ENCODE measurements around the gene FGD6. TPM values are rescaled to one million over a fixed set of nuclear protein-coding genes. Genes with fewer than 3 reads are reported as not detected.

FGD6 gene
- 1 to 10 TPM in 1 of 3 donors, under 1 TPM in 1, not detected in 1; 0.23 to 1.0 TPM for polyA plus RNA-seq

DNA sequence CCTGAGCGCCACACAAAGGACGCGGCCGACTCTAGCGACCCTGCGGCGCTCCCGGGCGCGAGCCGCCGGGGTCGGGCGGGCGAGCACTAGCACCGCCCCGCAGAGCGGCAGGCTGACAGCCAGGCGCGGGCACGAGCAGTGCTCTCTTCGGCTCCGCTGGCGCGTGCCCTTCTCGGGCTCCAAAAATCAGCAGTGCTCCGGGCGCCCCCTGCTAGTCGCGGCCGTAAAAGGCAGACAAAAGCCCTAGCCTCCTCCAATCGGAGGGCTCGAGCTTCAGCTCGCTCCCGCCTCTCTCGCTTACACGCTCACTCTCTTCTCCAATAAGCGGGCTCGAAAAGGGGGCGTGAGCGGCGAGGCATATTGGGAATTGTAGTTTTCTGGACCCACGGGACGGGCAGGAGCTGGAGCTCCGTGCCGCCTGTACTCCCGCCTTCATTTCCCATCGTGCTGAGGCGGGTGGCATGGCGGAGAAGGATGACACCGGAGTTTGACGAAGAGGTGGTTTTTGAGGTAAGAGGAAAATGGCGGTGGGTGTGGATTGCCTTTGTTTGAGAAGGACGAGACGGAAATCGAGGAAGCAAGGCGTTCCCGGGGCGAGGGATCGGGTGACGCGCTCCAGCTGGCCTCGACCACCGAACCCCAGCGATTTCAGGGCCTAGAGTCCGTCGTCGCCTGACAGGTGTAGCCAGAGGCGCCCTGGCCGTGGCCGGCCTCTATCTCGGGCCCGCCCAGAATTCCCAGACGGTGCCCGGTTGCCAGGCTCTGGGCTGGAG is at the start of gene FGD6, which contains the start of gene VEZT:
Gene FGD6, minus strand, starts transcription at position 91 of the 773 bp plus-strand sequence. CDS start 227 bp downstream, outside the sequence.
Gene VEZT, plus strand, starts transcription at position 431 of the 773 bp plus-strand sequence. Its CDS starts 44 bp downstream, at position 475.
- Mint-ChIP-seq H3K27me3 (ENCODE audit: low read depth in 3 of 3) (peaks cover 0 to 2% (median 0%) of the 10 kb centered on the region in 3 donors), H3K9me3 (no peaks in the 10 kb centered on the region), H3K36me3 (no peaks in the 10 kb centered on the region), H3K4me3 (peak within 1 kb of the TSS; percentile 94 to 100 (median 97)), H3K4me1 (peaks cover 23 to 33% of the 10 kb centered on the region in 2 donors), H3K27ac (peak within 1 kb of the TSS; percentile 82 to 98 (median 96))
- DNase-seq = peak; percentile 96 to 97 (median 97)

DNA sequence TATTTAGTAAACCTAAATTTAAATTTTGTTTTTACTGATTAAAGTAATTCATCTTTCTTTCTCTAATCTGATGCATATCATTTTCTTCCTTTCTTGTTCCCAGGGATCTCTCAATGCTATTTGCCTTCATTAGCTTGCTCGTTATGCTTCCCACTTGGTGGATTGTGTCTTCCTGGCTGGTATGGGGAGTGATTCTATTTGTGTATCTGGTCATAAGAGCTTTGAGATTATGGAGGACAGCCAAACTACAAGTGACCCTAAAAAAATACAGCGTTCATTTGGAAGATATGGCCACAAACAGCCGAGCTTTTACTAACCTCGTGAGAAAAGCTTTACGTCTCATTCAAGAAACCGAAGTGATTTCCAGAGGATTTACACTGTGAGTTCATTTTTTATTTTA is 49.0 kb upstream of the FGD6 start:
- Mint-ChIP-seq H3K4me3 (no peak overlapping the region), H3K36me3 (peaks cover 4 to 13% (median 8%) of the 10 kb centered on the region in 3 donors), H3K4me1 (no peaks in the 10 kb centered on the region), H3K27me3 (ENCODE audit: low read depth in 3 of 3) (no peaks in the 10 kb centered on the region), H3K27ac (no peak overlapping the region), H3K9me3 (no peaks in the 10 kb centered on the region)
- no peak for DNase-seq

DNA sequence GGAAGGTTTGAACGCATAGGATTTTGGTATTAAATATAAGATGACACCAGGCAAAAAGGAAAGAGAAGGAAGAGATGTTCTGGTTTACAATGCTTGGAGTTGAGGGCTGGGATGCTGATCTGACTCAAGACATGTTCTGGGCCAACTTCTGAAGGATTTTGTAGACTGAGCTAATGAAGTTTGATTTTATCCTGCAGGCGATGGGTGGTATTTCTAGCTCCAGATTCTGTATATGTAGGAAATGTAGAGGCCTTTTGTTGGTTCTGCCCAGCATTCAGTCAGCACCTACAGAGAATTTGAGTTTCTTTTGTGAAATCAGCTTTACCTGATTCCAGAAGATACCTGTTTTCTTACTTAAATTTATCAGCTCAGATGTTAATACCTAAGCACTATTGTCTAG is 48.5 kb upstream of the FGD6 start:
- Mint-ChIP-seq H3K27ac (no peak overlapping the region), H3K36me3 (peaks cover 5 to 14% (median 8%) of the 10 kb centered on the region in 3 donors), H3K4me1 (no peaks in the 10 kb centered on the region), H3K9me3 (no peaks in the 10 kb centered on the region), H3K27me3 (ENCODE audit: low read depth in 3 of 3) (no peaks in the 10 kb centered on the region), H3K4me3 (no peak overlapping the region)
- no peak for DNase-seq

- Mint-ChIP-seq H3K9me3 (no peaks in the 10 kb centered on the region), H3K4me3 (no peak overlapping the region), H3K27ac (no peak overlapping the region), H3K27me3 (ENCODE audit: low read depth in 3 of 3) (no peaks in the 10 kb centered on the region), H3K4me1 (no peaks in the 10 kb centered on the region), H3K36me3 (peaks cover 7 to 13% (median 11%) of the 10 kb centered on the region in 3 donors)
- no peak for DNase-seq
Measured at GRCh38 chr12:95262808-95263207, 45.5 kb upstream of the FGD6 start.

GRCh38 chr12:95261109-95261508 is 43.8 kb upstream of the FGD6 start:
- H3K27me3 Mint-ChIP-seq (ENCODE audit: low read depth in 3 of 3) = no peaks in the 10 kb centered on the region
- no peak overlapping the region for H3K4me3 Mint-ChIP-seq
- no peak overlapping the region for H3K27ac Mint-ChIP-seq
- no peaks in the 10 kb centered on the region for H3K4me1 Mint-ChIP-seq
- H3K9me3 Mint-ChIP-seq = no peaks in the 10 kb centered on the region
- peaks cover 8 to 24% (median 17%) of the 10 kb centered on the region in 3 donors for H3K36me3 Mint-ChIP-seq
- no peak for DNase-seq

GRCh38 chr12:95259368-95259767 is 42.1 kb upstream of the FGD6 start:
- no peak for DNase-seq
- H3K27me3 Mint-ChIP-seq (ENCODE audit: low read depth in 3 of 3) = no peaks in the 10 kb centered on the region
- no peaks in the 10 kb centered on the region for H3K4me1 Mint-ChIP-seq
- H3K4me3 Mint-ChIP-seq = no peak overlapping the region
- no peak overlapping the region for H3K27ac Mint-ChIP-seq
- peaks cover 20 to 34% (median 31%) of the 10 kb centered on the region in 3 donors for H3K36me3 Mint-ChIP-seq
- no peaks in the 10 kb centered on the region for H3K9me3 Mint-ChIP-seq

DNA sequence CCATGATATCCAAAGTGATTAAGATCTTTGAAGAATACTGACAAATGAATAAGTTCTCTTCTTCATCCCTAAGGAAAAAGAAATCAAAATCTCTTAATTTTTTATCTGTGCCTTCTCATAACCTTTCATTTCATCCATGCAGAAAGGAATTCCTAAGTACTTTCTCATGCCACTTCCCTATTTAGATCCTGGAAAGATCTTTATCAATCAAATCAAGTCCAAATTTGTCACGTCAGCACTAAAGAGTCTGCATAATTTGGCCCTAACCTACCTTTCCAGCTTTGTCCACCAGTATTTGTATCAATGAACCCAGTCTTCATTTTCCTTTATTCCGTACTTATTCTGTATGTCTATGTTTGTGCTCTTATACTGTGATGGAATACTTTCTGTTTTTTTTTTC is 41.5 kb upstream of the FGD6 start:
- H3K27ac Mint-ChIP-seq = no peak overlapping the region
- H3K36me3 Mint-ChIP-seq = peaks cover 20 to 34% (median 31%) of the 10 kb centered on the region in 3 donors
- no peaks in the 10 kb centered on the region for H3K4me1 Mint-ChIP-seq
- no peaks in the 10 kb centered on the region for H3K9me3 Mint-ChIP-seq
- DNase-seq = no peak
- H3K4me3 Mint-ChIP-seq = no peak overlapping the region
- H3K27me3 Mint-ChIP-seq (ENCODE audit: low read depth in 3 of 3) = no peaks in the 10 kb centered on the region

DNA sequence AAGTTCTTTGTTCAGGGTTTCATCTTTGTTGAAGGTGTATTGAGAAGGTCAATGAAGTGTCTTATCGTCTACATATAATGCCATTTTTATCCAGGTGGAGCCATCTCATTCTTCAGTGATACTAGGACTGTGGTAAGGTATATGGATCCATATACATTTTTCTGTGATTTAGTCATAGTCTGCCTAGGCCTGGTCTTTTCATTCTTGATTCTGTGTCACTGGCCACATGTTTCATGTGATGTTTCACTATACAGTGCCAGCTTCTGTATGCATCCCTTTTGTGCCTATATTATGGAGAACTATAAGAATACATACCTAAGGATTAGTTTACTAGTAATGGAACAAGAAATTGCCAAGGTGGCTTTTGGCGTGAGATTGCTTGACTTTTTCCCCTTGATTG is 40.9 kb upstream of the FGD6 start:
- Mint-ChIP-seq H3K9me3 (no peaks in the 10 kb centered on the region), H3K27me3 (ENCODE audit: low read depth in 3 of 3) (no peaks in the 10 kb centered on the region), H3K36me3 (peaks cover 24 to 38% (median 36%) of the 10 kb centered on the region in 3 donors), H3K4me1 (no peaks in the 10 kb centered on the region), H3K4me3 (no peak overlapping the region), H3K27ac (no peak overlapping the region)
- no peak for DNase-seq

- H3K9me3 Mint-ChIP-seq = no peaks in the 10 kb centered on the region
- H3K4me3 Mint-ChIP-seq = no peak overlapping the region
- DNase-seq = no peak
- peaks cover 27 to 40% (median 38%) of the 10 kb centered on the region in 3 donors for H3K36me3 Mint-ChIP-seq
- H3K4me1 Mint-ChIP-seq = no peaks in the 10 kb centered on the region
- no peaks in the 10 kb centered on the region for H3K27me3 Mint-ChIP-seq (ENCODE audit: low read depth in 3 of 3)
- no peak overlapping the region for H3K27ac Mint-ChIP-seq
Measured at GRCh38 chr12:95257541-95257940, 40.3 kb upstream of the FGD6 start.

GRCh38 chr12:95253386-95253785 is 36.1 kb upstream of the FGD6 start:
- Mint-ChIP-seq H3K36me3 (peaks cover 27 to 38% (median 30%) of the 10 kb centered on the region in 3 donors), H3K4me1 (peaks cover 1 to 13% of the 10 kb centered on the region in 2 donors), H3K4me3 (no peak overlapping the region), H3K27me3 (ENCODE audit: low read depth in 3 of 3) (no peaks in the 10 kb centered on the region), H3K9me3 (no peaks in the 10 kb centered on the region), H3K27ac (no peak overlapping the region)
- no peak for DNase-seq

GRCh38 chr12:95248604-95249360 is 31.5 kb upstream of the FGD6 start:
- no peak for DNase-seq
- H3K4me3 Mint-ChIP-seq = no peak overlapping the region
- no peaks in the 10 kb centered on the region for H3K27me3 Mint-ChIP-seq (ENCODE audit: low read depth in 3 of 3)
- H3K9me3 Mint-ChIP-seq = no peaks in the 10 kb centered on the region
- peaks cover 16 to 42% of the 10 kb centered on the region in 2 donors for H3K4me1 Mint-ChIP-seq
- H3K27ac Mint-ChIP-seq = peak overlapping the region in 1 of 6 donors; percentile 23
- peaks cover 7 to 13% (median 10%) of the 10 kb centered on the region in 3 donors for H3K36me3 Mint-ChIP-seq

GRCh38 chr12:95248095-95248494 is 30.8 kb upstream of the FGD6 start:
- Mint-ChIP-seq H3K4me1 (peaks cover 16 to 42% of the 10 kb centered on the region in 2 donors), H3K36me3 (peaks cover 2 to 8% (median 5%) of the 10 kb centered on the region in 3 donors), H3K4me3 (no peak overlapping the region), H3K27ac (no peak overlapping the region), H3K27me3 (ENCODE audit: low read depth in 3 of 3) (no peaks in the 10 kb centered on the region), H3K9me3 (no peaks in the 10 kb centered on the region)
- no peak for DNase-seq

DNA sequence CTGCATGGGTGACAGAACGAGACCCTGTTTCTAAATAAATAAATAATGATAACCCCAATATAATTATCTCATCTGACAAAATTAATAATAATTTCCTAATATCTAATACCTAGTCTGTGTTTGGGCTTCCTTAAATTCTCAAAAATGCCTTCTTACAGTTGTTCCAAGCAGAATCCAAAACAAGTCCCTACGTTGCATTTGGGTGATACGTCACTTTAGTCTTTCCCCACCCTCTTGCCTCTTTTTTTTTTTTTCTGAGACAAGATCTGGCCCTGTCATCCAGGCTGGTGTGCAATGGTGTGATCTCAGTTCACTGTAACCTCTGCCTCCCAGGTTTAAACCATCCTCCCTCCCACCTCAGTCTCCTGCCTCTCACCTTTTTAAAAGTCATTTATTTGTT is 27.1 kb upstream of the FGD6 start:
- H3K36me3 Mint-ChIP-seq = peaks cover 0 to 4% (median 0%) of the 10 kb centered on the region in 3 donors
- DNase-seq = no peak
- H3K4me1 Mint-ChIP-seq = peaks cover 21 to 46% of the 10 kb centered on the region in 2 donors
- no peak overlapping the region for H3K27ac Mint-ChIP-seq
- H3K4me3 Mint-ChIP-seq = no peak overlapping the region
- no peaks in the 10 kb centered on the region for H3K9me3 Mint-ChIP-seq
- peaks cover 0 to 1% (median 0%) of the 10 kb centered on the region in 3 donors for H3K27me3 Mint-ChIP-seq (ENCODE audit: low read depth in 3 of 3)
